K562 (cell line): Measurements from ENCODE around the gene BRME1. TPM values are rescaled to one million over a fixed set of nuclear protein-coding genes. Genes with fewer than 3 reads are reported as not detected.

Experiments
- CBX3 ChIP-seq, 2 experiments: IDR thresholded peaks; 1 replicate in 1 of 2; 2 replicates in 1 of 2; pipeline ENCODE4 v1.6.1; 2012; ENCODE audit warnings: inconsistent platforms in 2 of 2, low read length in 2 of 2, borderline replicate concordance in 1 of 2, control low read depth in 1 of 2
- GTF3C2 ChIP-seq: IDR thresholded peaks from 3 replicates; pipeline ENCODE4 v1.6.1; 2011; ENCODE audit warnings: borderline replicate concordance, mild to moderate bottlenecking, moderate library complexity; ENCODE audit not compliant: insufficient read length; ENCODE audit errors: extremely low read depth
- PML ChIP-seq: IDR thresholded peaks from 2 replicates; pipeline ENCODE4 v1.6.1; 2012; ENCODE audit warnings: low read length, inconsistent platforms
- POLR2G ChIP-seq: fragments of 200-400 bp; formaldehyde crosslinking; IDR thresholded peaks from 2 replicates; pipeline ENCODE4 v1.6.1; 2017; ENCODE audit warnings: low read depth, mild to moderate bottlenecking, antibody characterized with exemption, low read length, moderate library complexity
- RAD21 ChIP-seq, 2 experiments: fragments of 250-450 bp in 1 of 2; fragments of 450-650 bp in 1 of 2; sonication (Bioruptor Pico) in 1 of 2; formaldehyde crosslinking in 1 of 2; IDR thresholded peaks in 1 of 2; conservative IDR thresholded peaks in 1 of 2; 2 replicates each; pipeline versions ENCODE4 v1.4.0 to v1.8.0; 2020 to 2022; ENCODE audit warnings: mild to moderate bottlenecking in 2 of 2, moderate library complexity in 1 of 2
- ZNF3 ChIP-seq: fragments of 250-450 bp; sonication (Bioruptor Pico); IDR thresholded peaks from 2 replicates; pipeline ENCODE4 v1.5.0; 2021; ENCODE audit warnings: mild to moderate bottlenecking, moderate library complexity
- ZNF431 ChIP-seq: sonication (generic); formaldehyde crosslinking; IDR thresholded peaks from 2 replicates; pipeline ENCODE4 v1.8.0; 2022; ENCODE audit warnings: mild to moderate bottlenecking, missing genetic modification reagents
- polyA plus RNA-seq, 8 experiments: library from polyadenylated mRNA; depleted of rRNA in 4 of 8; stranded (reverse) in 5 of 8; unstranded in 3 of 8; fragments of >200 nt; fragmentation: Nextera tagmentation in 2 of 8; fragmentation: Illumina TruSeq in 1 of 8; extraction: Ambion mirVana in 2 of 8; extraction: Trizol in 1 of 8; gene quantifications; 2 replicates each; pipeline versions ENCODE4 v1.2.1 to v1.2.3, GENCODE V29; 2011 to 2014; ENCODE audit warnings: inconsistent platforms in 1 of 8, missing spikeins in 1 of 8
- total RNA-seq, 7 experiments: library from RNA; depleted of rRNA in 6 of 7; stranded (reverse); fragments of >200 nt in 6 of 7; fragmentation: Illumina TruSeq in 2 of 7; extraction: Trizol in 2 of 7; gene quantifications; 2 replicates each; pipeline versions ENCODE4 v1.2.1 to v1.2.3, GENCODE V29; 2011 to 2021; ENCODE audit warnings: low replicate concordance in 1 of 7
- TF ChIP-seq, protein P1 (sequence below), 2 experiments: fragments of 450-650 bp; formaldehyde crosslinking in 1 of 2; IDR thresholded peaks; 2 replicates each; pipeline versions ENCODE4 v1.4.0 to v1.6.1; 2014 to 2020; ENCODE audit warnings: mild to moderate bottlenecking in 2 of 2, borderline replicate concordance in 1 of 2, low read depth in 1 of 2
- TF ChIP-seq, protein P2 (sequence below): sonication (generic); formaldehyde crosslinking; IDR thresholded peaks from 2 replicates; pipeline ENCODE4 v1.8.0; 2022; ENCODE audit warnings: mild to moderate bottlenecking, missing genetic modification reagents

The BRME1 gene
- total and polyA plus RNA-seq, 9 of the 15 experiments (the other 6 are each of a cell fraction or from before 2014, with no cell fraction given), result 0.75 to 6.1 (median 3.6) TPM

- TF ChIP-seq, protein P1, sequence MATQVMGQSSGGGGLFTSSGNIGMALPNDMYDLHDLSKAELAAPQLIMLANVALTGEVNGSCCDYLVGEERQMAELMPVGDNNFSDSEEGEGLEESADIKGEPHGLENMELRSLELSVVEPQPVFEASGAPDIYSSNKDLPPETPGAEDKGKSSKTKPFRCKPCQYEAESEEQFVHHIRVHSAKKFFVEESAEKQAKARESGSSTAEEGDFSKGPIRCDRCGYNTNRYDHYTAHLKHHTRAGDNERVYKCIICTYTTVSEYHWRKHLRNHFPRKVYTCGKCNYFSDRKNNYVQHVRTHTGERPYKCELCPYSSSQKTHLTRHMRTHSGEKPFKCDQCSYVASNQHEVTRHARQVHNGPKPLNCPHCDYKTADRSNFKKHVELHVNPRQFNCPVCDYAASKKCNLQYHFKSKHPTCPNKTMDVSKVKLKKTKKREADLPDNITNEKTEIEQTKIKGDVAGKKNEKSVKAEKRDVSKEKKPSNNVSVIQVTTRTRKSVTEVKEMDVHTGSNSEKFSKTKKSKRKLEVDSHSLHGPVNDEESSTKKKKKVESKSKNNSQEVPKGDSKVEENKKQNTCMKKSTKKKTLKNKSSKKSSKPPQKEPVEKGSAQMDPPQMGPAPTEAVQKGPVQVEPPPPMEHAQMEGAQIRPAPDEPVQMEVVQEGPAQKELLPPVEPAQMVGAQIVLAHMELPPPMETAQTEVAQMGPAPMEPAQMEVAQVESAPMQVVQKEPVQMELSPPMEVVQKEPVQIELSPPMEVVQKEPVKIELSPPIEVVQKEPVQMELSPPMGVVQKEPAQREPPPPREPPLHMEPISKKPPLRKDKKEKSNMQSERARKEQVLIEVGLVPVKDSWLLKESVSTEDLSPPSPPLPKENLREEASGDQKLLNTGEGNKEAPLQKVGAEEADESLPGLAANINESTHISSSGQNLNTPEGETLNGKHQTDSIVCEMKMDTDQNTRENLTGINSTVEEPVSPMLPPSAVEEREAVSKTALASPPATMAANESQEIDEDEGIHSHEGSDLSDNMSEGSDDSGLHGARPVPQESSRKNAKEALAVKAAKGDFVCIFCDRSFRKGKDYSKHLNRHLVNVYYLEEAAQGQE (IDR thresholded peaks at IDR 0.05; ENCODE audit: borderline replicate concordance), result no peak
- TF ChIP-seq, protein P1 (CRISPR knock-in tag; IDR thresholded peaks at IDR 0.05; ENCODE audit: low read depth), result no peak
- TF ChIP-seq PML, result no peak
- no peak for TF ChIP-seq GTF3C2
- TF ChIP-seq ZNF3 (CRISPR knock-in tag), result no peak
- TF ChIP-seq ZNF431 (CRISPR knock-in tag), result no peak; the same call in 1 of the 2 replicates
- TF ChIP-seq CBX3 (IDR thresholded peaks at IDR 0.05; ENCODE audit: borderline replicate concordance in 1 of 2, low read length in 2 of 2), result no peak
- no peak for TF ChIP-seq RAD21 (CRISPR knock-in tag; conservative IDR thresholded peaks at IDR 0.05 in 1 of 2, IDR thresholded peaks at IDR 0.05 in 1 of 2)
- TF ChIP-seq, protein P2, sequence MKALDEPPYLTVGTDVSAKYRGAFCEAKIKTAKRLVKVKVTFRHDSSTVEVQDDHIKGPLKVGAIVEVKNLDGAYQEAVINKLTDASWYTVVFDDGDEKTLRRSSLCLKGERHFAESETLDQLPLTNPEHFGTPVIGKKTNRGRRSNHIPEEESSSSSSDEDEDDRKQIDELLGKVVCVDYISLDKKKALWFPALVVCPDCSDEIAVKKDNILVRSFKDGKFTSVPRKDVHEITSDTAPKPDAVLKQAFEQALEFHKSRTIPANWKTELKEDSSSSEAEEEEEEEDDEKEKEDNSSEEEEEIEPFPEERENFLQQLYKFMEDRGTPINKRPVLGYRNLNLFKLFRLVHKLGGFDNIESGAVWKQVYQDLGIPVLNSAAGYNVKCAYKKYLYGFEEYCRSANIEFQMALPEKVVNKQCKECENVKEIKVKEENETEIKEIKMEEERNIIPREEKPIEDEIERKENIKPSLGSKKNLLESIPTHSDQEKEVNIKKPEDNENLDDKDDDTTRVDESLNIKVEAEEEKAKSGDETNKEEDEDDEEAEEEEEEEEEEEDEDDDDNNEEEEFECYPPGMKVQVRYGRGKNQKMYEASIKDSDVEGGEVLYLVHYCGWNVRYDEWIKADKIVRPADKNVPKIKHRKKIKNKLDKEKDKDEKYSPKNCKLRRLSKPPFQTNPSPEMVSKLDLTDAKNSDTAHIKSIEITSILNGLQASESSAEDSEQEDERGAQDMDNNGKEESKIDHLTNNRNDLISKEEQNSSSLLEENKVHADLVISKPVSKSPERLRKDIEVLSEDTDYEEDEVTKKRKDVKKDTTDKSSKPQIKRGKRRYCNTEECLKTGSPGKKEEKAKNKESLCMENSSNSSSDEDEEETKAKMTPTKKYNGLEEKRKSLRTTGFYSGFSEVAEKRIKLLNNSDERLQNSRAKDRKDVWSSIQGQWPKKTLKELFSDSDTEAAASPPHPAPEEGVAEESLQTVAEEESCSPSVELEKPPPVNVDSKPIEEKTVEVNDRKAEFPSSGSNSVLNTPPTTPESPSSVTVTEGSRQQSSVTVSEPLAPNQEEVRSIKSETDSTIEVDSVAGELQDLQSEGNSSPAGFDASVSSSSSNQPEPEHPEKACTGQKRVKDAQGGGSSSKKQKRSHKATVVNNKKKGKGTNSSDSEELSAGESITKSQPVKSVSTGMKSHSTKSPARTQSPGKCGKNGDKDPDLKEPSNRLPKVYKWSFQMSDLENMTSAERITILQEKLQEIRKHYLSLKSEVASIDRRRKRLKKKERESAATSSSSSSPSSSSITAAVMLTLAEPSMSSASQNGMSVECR (CRISPR knock-in tag), result peak; percentile 87
- TF ChIP-seq POLR2G, result peak; percentile 7; the same call in 1 of the 2 replicates
These were observed 59.1 kb downstream of the BRME1 start (continued) for GRCh38 chr19:13846557-13847406.
